HG02885 (cell line): ENCODE data around the gene ELOA.
"Not testable (repeated sequence)": the region's sequence is repeated elsewhere in the genome, so short reads cannot be mapped to it uniquely, and the experiment has no call there.

Experiments used
- ATAC-seq: cut with Tn5 transposase; IDR thresholded peaks from one replicate; pipeline ENCODE4 v1.9.1; 2021; ENCODE audit warnings: mild to moderate bottlenecking; ENCODE audit not compliant: unreplicated experiment, poor library complexity

ELOA gene

GRCh38 chr1:23799570-23800399, 56.5 kb downstream of the ELOA start:
- ATAC-seq: peak; percentile 14

DNA sequence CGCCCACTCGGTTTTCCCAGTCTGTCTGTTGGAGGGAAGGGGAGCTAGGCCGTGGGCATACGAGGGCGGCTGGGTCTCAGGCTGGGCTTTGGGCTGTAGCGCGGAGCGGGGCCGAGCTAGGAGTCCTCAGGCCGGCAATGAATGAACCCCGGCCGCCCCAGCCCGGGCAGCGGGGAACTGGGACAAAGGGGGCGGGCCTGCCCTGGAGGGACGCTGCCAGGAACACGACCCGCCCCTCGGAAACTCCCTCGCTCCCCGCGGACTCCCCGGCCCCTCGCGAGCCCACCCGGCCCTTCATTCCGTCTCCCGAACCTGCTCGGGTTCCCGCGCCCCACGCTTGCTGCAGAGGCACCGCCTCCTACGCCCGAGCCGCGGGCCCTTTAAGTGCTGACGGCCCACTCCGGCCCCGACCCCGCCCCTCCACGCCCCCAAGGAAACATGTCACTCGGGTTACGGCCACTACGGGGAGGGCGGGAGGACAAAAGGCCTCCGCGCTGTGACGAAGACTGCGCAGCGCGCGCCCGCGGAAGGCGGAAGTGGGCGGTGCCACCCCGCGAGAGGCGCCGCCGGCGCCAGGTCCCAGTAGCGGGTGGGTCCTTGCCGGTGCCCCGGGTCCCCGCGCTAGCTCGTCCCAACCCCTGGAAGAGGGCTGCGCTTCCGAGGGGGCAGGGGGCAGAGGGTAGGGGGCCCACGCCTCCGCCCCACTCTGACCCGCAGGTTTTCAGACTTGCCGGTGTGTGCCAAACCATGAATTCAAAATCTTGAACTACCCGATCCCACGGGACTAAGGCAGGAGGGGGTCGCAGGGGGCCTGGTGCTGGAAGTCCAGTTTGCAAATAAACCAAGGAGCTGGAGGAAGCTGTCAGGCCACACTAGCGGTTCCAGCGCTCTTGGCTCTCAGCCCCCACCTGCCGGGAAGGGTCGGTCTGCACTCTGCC, 57.4 kb downstream of the ELOA start, which contains the start of gene GALE:
Gene GALE (minus strand): TSS at position 355 of the 938 bp plus-strand sequence. CDS start 1,747 bp downstream, outside the sequence.
- ATAC-seq: peak; percentile 81

DNA sequence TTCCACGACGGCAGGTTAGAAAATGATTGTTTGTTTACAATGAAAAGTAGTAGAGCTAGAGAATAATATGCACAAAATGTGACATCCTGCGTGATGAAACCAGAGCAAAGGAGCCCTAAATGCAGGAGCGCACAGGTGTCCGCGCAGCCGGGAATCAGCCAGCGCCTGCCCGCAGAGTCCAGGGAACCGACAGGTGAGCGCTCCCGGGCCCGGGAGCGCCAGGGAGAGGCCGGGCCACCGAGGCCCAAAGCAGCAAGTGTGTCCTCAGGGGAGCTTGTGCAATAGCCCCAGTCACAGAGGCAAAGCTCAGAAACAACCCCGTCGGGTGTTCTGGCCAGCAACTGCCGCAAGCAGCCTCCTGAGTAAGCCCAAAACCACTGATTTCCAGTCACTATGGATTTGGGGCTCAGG, 58.1 kb downstream of the ELOA start:
- ATAC-seq: no peak

DNA sequence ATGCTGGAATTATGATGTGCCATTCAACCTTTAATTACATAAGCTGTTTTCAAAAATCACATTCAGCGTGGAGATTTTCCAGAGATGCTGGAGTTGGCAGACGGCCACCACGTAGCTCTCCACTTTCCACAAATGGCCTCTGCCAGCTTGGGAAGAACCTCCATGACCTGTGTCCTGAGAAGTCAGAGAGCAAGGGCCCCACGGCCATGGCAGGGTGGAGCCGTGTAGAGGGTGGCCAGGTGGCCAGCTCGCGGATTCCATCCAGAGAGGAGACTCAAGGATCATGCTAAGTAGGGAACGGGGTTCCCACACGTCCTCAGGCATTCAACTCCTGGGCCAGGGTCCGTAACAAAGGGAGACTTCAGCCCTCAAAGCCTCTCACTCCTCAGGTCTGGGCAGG, 58.6 kb downstream of the ELOA start:
- no peak for ATAC-seq

GRCh38 chr1:23802809-23803342, 59.6 kb downstream of the ELOA start:
- not testable (repeated sequence) for ATAC-seq

DNA sequence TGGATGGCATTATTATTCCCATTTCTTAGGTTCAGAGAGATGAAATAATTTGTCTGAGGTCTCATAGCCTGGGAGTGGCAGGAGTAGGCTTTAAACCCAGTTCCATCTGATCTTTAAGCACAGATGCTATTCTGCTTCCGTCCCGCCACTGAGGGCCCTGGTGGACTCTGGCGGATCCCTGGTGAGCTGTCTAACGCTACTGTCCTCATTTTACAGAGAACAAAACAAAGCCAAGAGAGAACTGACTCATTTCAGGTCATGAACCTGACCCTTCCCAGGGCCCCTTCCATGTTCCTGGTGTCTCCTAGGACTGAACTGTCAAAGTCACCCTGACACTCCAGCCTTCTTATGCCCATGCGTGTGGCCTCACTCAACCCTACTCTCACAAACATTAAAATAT, 60.4 kb downstream of the ELOA start:
- no peak for ATAC-seq

DNA sequence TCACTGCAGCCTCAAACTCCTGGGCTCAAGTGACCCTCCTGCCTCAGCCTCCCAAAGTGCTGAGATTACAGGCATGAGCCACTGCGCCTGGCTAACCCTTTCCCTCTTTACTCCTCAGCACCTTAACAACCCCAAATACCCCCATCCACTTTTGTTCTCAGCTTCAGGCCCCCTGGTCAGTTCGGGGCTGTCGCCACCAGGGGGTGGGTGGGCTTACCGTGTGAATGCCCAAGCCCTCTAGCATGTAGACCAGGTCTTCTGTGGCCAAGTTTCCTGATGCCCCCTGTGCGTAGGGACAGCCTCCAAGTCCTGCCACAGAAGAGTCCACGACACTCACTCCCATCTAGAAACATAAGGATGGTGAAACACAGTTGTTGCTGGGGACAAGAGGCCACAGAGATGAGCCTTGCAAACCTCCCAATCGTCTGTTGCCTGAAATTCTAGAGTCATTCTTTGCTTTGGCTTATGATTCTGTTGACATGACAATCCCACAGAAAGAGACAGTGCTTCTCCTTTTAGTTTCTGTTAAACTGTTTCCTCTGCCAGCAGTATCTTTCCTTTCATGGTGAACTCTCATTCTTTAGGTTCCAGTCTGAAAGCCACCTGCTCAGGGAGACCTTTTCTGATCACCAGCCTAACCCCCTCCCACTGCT, 61.0 kb downstream of the ELOA start:
- ATAC-seq: no peak

- no peak for ATAC-seq
These were observed 61.8 kb downstream of the ELOA start for GRCh38 chr1:23805025-23805424.

DNA sequence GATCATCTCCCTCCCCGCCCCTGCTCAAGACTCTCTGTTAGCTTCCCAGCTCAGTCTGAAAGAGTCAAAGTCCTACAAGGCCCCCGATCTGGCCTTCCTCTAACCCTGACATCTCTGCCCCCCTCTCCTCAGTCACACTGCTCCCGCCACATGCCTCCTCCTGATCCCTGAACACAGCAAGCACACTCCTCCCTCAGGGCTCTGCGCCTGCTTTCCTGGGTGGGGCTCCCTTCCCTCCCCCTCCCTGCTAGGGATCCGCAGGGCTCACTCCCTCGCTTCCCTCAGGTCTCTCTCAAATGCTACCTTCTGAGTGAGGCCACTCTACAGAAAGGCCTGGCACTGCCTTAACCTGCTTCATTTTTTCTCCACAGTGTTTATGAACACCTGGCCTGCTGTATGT, 63.0 kb downstream of the ELOA start:
- no peak for ATAC-seq

GRCh38 chr1:23807453-23807852, 64.2 kb downstream of the ELOA start:
- no peak for ATAC-seq

DNA sequence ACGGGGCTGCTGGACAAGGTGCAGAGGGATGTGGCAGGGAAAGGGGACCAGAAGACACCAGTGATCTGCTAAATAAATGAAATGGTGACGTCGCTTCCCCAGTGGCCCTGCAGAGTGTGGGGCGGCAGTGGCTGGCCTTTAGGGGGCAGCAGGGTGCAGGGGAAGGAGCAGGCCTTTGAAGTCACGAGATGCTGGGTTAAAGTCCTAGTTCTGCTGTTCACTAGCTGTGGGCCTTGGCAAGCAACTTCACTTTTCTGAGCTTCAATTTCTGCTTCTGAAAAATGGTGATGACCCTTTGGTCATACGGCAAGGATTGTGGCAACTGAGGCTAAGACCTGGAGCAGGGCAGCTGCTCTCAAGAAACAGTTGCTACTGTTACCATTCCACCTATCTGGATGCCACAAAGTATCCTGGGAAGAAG, 66.5 kb downstream of the ELOA start:
- peak; percentile 50 for ATAC-seq

GRCh38 chr1:23810818-23811540, 67.7 kb downstream of the ELOA start:
- peak; percentile 47 for ATAC-seq
